ENCODE results near the gene MPP2. TPM values are rescaled to one million over a fixed set of nuclear protein-coding genes. Genes with fewer than 3 reads are reported as not detected.
A peak's percentile ranks its signal among the peaks of the same experiment; 100 is the strongest.

The MPP2 gene
- total and polyA plus RNA-seq, 9 of the 15 experiments (the other 6 are each of a cell fraction or from before 2014, with no cell fraction given): 0.04 to 1.0 (median 0.24) TPM

- H3K79me2 ChIP-seq (ENCODE audit: control insufficient read depth, insufficient read depth, low read length): no peaks in the 10 kb centered on the region
- H3K27ac ChIP-seq (ENCODE audit: extremely low read depth, low read depth, low read length): no peak overlapping the region
- FAIRE-seq (no peak), DNase-seq (ENCODE audit: extremely low read depth in 1 of 4, low spot score in 3 of 4) (no peak), ATAC-seq (no peak)
- H3K4me1 ChIP-seq (replicated peaks in 1 of 2; ENCODE audit: control insufficient read depth in 2 of 2, insufficient read depth in 2 of 2, low read length in 2 of 2): peaks cover 0 to 5% of the 10 kb centered on the region in 2 experiments; a peak in 2 of 5 replicates
- intact Hi-C loops (cut with micrococcal nuclease): no loop called here
- no peaks in the 10 kb centered on the region for H4K20me1 ChIP-seq (replicated peaks; ENCODE audit: control insufficient read depth, insufficient read depth, low read length)
- no peaks in the 10 kb centered on the region for H3K36me3 ChIP-seq (ENCODE audit: control insufficient read depth, insufficient read depth, low read length)
- no peak overlapping the region for H2AFZ ChIP-seq (ENCODE audit: low read depth, low read length)
- no peak overlapping the region for H3K4me3 ChIP-seq
- peaks cover 30 to 40% of the 10 kb centered on the region in 2 experiments for H3K27me3 ChIP-seq (ENCODE audit: control insufficient read depth in 2 of 2, insufficient read depth in 2 of 2, low read length in 2 of 2)
- WGBS (ENCODE audit: insufficient coverage, low coverage, missing lambda C conversion rate): 3% methylated on average over 2 of the region's 2 CpGs
- no peak overlapping the region for H3K9ac ChIP-seq (ENCODE audit: insufficient read depth in 1 of 2, low read depth in 2 of 2, low read length in 2 of 2)
- ChIA-PET POLR2A (interaction anchor here (0.6 to 2.6 kb wide), 6 partner anchors 11 to 249 kb away, joined by 3 to 9 read pairs (median 5); no protein-coding TSS in a partner anchor), CTCF (ENCODE audit: low intra/inter-chr PET ratio) (no interaction called here)
- in situ Hi-C loops (cut with MboI): no loop called here
- no peaks in the 10 kb centered on the region for H3K9me3 ChIP-seq (replicated peaks; ENCODE audit: control insufficient read depth, insufficient read depth, low read depth, low read length)
- BruUV-seq (replicated peaks): no TSS peak
- H3K9me1 ChIP-seq (ENCODE audit: control insufficient read depth, insufficient read depth, low read length): no peaks in the 10 kb centered on the region
- no peak overlapping the region for H3K4me2 ChIP-seq (ENCODE audit: insufficient read depth, low read length)
- TF ChIP-seq ZNF398 (CRISPR knock-in tag; IDR thresholded peaks at IDR 0.05) (no peak), CBX3 (IDR thresholded peaks at IDR 0.05; ENCODE audit: borderline replicate concordance in 1 of 2, low read length in 2 of 2) (no peak), ESRRB (CRISPR knock-in tag; IDR thresholded peaks at IDR 0.05; ENCODE audit: borderline replicate concordance) (no peak), TFE3 (CRISPR knock-in tag; IDR thresholded peaks at IDR 0.05) (peak; percentile 52), POLR2AphosphoS2 (IDR thresholded peaks at IDR 0.05; ENCODE audit: low read length) (no peak), STAT5B (CRISPR knock-in tag; IDR thresholded peaks at IDR 0.05) (no peak), THRAP3 (IDR thresholded peaks at IDR 0.05; ENCODE audit: borderline replicate concordance) (no peak), HNRNPUL1 (IDR thresholded peaks at IDR 0.05; ENCODE audit: low read length) (no peak), ZBTB34 (CRISPR knock-in tag; IDR thresholded peaks at IDR 0.05) (no peak), CEBPB (tag; IDR thresholded peaks at IDR 0.05) (peak; percentile 20; the same call in 1 of the 2 replicates), POLR3A (IDR thresholded peaks at IDR 0.05; ENCODE audit: borderline replicate concordance, extremely low read depth, insufficient read depth, insufficient read length) (no peak), KDM1A (IDR thresholded peaks at IDR 0.05) (no peak), ZBTB26 (CRISPR knock-in tag; IDR thresholded peaks at IDR 0.05) (no peak)
These were observed 17.2 kb upstream of the MPP2 start for GRCh38 chr17:43924558-43924957.

All from K562 (cell line).